ENCODE measurements around the gene DENND4C. TPM values are rescaled to one million over a fixed set of nuclear protein-coding genes. Genes with fewer than 3 reads are reported as not detected.

Gene DENND4C
- total RNA-seq, 1 donor from 2014 or later: 35.6 TPM

- Mint-ChIP-seq H3K36me3 (ENCODE audit: low read depth, unreplicated experiment) (peaks cover 5% of the 10 kb centered on the region), H3K4me3 (ENCODE audit: unreplicated experiment) (no peak overlapping the region), H3K27ac (ENCODE audit: unreplicated experiment) (no peak overlapping the region), H3K4me1 (ENCODE audit: unreplicated experiment) (peaks cover 16% of the 10 kb centered on the region), H3K27me3 (ENCODE audit: unreplicated experiment) (no peaks in the 10 kb centered on the region), H3K9me3 (ENCODE audit: unreplicated experiment) (no peaks in the 10 kb centered on the region)
- no peak for DNase-seq (ENCODE audit: low spot score)
- no peak for TF ChIP-seq CTCF (IDR thresholded peaks at IDR 0.05; ENCODE audit: unreplicated experiment)
Measured at GRCh38 chr9:19269582-19269981, 39.1 kb downstream of the DENND4C start.

GRCh38 chr9:19270421-19270949 lies 40.0 kb downstream of the DENND4C start:
- no peak overlapping the region for H3K27ac Mint-ChIP-seq (ENCODE audit: unreplicated experiment)
- H3K27me3 Mint-ChIP-seq (ENCODE audit: unreplicated experiment): no peaks in the 10 kb centered on the region
- DNase-seq (ENCODE audit: low spot score): no peak
- peaks cover 5% of the 10 kb centered on the region for H3K36me3 Mint-ChIP-seq (ENCODE audit: low read depth, unreplicated experiment)
- H3K9me3 Mint-ChIP-seq (ENCODE audit: unreplicated experiment): no peaks in the 10 kb centered on the region
- no peak overlapping the region for H3K4me3 Mint-ChIP-seq (ENCODE audit: unreplicated experiment)
- peaks cover 16% of the 10 kb centered on the region for H3K4me1 Mint-ChIP-seq (ENCODE audit: unreplicated experiment)
- no peak for TF ChIP-seq CTCF (IDR thresholded peaks at IDR 0.05; ENCODE audit: unreplicated experiment)

GRCh38 chr9:19271081-19271480 lies 40.6 kb downstream of the DENND4C start:
- Mint-ChIP-seq H3K27me3 (ENCODE audit: unreplicated experiment) (no peaks in the 10 kb centered on the region), H3K4me3 (ENCODE audit: unreplicated experiment) (no peak overlapping the region), H3K9me3 (ENCODE audit: unreplicated experiment) (no peaks in the 10 kb centered on the region), H3K4me1 (ENCODE audit: unreplicated experiment) (peaks cover 16% of the 10 kb centered on the region), H3K27ac (ENCODE audit: unreplicated experiment) (no peak overlapping the region), H3K36me3 (ENCODE audit: low read depth, unreplicated experiment) (peaks cover 5% of the 10 kb centered on the region)
- no peak for TF ChIP-seq CTCF (IDR thresholded peaks at IDR 0.05; ENCODE audit: unreplicated experiment)
- DNase-seq (ENCODE audit: low spot score): no peak

- H3K27ac Mint-ChIP-seq (ENCODE audit: unreplicated experiment): no peak overlapping the region
- no peaks in the 10 kb centered on the region for H3K36me3 Mint-ChIP-seq (ENCODE audit: low read depth, unreplicated experiment)
- no peak overlapping the region for H3K4me3 Mint-ChIP-seq (ENCODE audit: unreplicated experiment)
- no peaks in the 10 kb centered on the region for H3K9me3 Mint-ChIP-seq (ENCODE audit: unreplicated experiment)
- H3K4me1 Mint-ChIP-seq (ENCODE audit: unreplicated experiment): no peaks in the 10 kb centered on the region
- no peaks in the 10 kb centered on the region for H3K27me3 Mint-ChIP-seq (ENCODE audit: unreplicated experiment)
- DNase-seq (ENCODE audit: low spot score): no peak
- no peak for TF ChIP-seq CTCF (IDR thresholded peaks at IDR 0.05; ENCODE audit: unreplicated experiment)
Measured at GRCh38 chr9:19281801-19282200, 51.3 kb downstream of the DENND4C start.

- DNase-seq (ENCODE audit: low spot score): no peak
- H3K9me3 Mint-ChIP-seq (ENCODE audit: unreplicated experiment): no peaks in the 10 kb centered on the region
- H3K4me1 Mint-ChIP-seq (ENCODE audit: unreplicated experiment): no peaks in the 10 kb centered on the region
- H3K4me3 Mint-ChIP-seq (ENCODE audit: unreplicated experiment): no peak overlapping the region
- TF ChIP-seq CTCF (IDR thresholded peaks at IDR 0.05; ENCODE audit: unreplicated experiment): no peak
- no peaks in the 10 kb centered on the region for H3K36me3 Mint-ChIP-seq (ENCODE audit: low read depth, unreplicated experiment)
- H3K27ac Mint-ChIP-seq (ENCODE audit: unreplicated experiment): no peak overlapping the region
- H3K27me3 Mint-ChIP-seq (ENCODE audit: unreplicated experiment): no peaks in the 10 kb centered on the region
Measured at GRCh38 chr9:19283072-19283710, 52.7 kb downstream of the DENND4C start.
